A549 (cell line): ENCODE data around the gene VDAC1.

ENCODE experiments used
- EP300 ChIP-seq, 2 experiments: fragments of >200 bp; sonication (Bioruptor Twin); formaldehyde crosslinking; IDR thresholded peaks; 2 replicates in 1 of 2; 3 replicates in 1 of 2; pipeline ENCODE4 v1.6.1; 2016 to 2017
- FOSL2 ChIP-seq, 2 experiments: fragments of 450-650 bp in 1 of 2; fragments of >200 bp in 1 of 2; sonication (Bioruptor Twin) in 1 of 2; formaldehyde crosslinking; IDR thresholded peaks; 2 replicates each; pipeline versions ENCODE4 v1.5.0 to v1.6.1; 2016 to 2020; ENCODE audit warnings: mild to moderate bottlenecking in 1 of 2, moderate library complexity in 1 of 2
- MAFK ChIP-seq: fragments of 450-650 bp; IDR thresholded peaks from 2 replicates; pipeline ENCODE4 v1.6.1; 2014; ENCODE audit not compliant: partially characterized antibody
- MAZ ChIP-seq: fragments of 150-350 bp; IDR thresholded peaks from 2 replicates; pipeline ENCODE4 v1.6.1; 2014; ENCODE audit warnings: antibody characterized with exemption, low read depth, low read length, borderline replicate concordance
- POLR2A ChIP-seq: IDR thresholded peaks from 2 replicates; pipeline ENCODE4 v1.6.1; 2012; ENCODE audit warnings: mild to moderate bottlenecking, low read length
- TF ChIP-seq, protein P1 (sequence below): fragments of 250-450 bp; sonication (Bioruptor Pico); IDR thresholded peaks from 2 replicates; pipeline ENCODE4 v1.5.0; 2021; ENCODE audit warnings: mild to moderate bottlenecking, moderate library complexity, borderline replicate concordance
- TF ChIP-seq, protein P2 (sequence below): fragments of >200 bp; sonication (Bioruptor Twin); formaldehyde crosslinking; IDR thresholded peaks from 3 replicates; pipeline ENCODE4 v1.6.1; 2016
- TF ChIP-seq, protein P3 (sequence below): fragments of >200 bp; sonication (Bioruptor Twin); formaldehyde crosslinking; IDR thresholded peaks from 3 replicates; pipeline ENCODE4 v1.5.1; 2016

DNA sequence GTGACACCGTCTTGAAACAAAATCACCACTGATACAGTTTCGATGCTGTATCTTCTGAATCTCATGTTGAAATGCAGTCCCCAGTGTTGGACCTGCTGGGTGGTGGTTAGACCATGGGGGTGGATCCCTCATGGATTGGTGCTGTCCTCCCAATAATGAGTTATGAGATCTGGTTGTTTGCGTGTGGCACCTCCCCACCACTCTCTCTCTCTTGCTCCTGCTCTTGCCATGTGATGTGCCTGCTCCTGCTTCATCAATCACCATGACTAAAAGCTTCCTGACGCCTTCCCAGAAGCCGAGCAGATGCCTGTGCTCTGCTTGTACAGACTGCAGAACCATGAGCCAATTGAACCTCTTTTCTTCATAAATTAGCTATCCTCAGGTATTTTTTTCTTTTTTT is 21.1 kb downstream of the VDAC1 start:
- TF ChIP-seq MAZ (no peak), POLR2A (no peak), EP300 (IDR thresholded peaks at IDR 0.05) (no peak), MAFK (no peak), FOSL2 (IDR thresholded peaks at IDR 0.05) (no peak), FOSL2 (CRISPR knock-in tag; IDR thresholded peaks at IDR 0.05) (no peak)
- TF ChIP-seq, protein P1, sequence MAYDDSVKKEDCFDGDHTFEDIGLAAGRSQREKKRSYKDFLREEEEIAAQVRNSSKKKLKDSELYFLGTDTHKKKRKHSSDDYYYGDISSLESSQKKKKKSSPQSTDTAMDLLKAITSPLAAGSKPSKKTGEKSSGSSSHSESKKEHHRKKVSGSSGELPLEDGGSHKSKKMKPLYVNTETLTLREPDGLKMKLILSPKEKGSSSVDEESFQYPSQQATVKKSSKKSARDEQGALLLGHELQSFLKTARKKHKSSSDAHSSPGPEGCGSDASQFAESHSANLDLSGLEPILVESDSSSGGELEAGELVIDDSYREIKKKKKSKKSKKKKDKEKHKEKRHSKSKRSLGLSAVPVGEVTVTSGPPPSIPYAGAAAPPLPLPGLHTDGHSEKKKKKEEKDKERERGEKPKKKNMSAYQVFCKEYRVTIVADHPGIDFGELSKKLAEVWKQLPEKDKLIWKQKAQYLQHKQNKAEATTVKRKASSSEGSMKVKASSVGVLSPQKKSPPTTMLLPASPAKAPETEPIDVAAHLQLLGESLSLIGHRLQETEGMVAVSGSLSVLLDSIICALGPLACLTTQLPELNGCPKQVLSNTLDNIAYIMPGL: no peak
- TF ChIP-seq, protein P2, sequence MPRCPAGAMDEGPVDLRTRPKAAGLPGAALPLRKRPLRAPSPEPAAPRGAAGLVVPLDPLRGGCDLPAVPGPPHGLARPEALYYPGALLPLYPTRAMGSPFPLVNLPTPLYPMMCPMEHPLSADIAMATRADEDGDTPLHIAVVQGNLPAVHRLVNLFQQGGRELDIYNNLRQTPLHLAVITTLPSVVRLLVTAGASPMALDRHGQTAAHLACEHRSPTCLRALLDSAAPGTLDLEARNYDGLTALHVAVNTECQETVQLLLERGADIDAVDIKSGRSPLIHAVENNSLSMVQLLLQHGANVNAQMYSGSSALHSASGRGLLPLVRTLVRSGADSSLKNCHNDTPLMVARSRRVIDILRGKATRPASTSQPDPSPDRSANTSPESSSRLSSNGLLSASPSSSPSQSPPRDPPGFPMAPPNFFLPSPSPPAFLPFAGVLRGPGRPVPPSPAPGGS: no peak
- TF ChIP-seq, protein P3, sequence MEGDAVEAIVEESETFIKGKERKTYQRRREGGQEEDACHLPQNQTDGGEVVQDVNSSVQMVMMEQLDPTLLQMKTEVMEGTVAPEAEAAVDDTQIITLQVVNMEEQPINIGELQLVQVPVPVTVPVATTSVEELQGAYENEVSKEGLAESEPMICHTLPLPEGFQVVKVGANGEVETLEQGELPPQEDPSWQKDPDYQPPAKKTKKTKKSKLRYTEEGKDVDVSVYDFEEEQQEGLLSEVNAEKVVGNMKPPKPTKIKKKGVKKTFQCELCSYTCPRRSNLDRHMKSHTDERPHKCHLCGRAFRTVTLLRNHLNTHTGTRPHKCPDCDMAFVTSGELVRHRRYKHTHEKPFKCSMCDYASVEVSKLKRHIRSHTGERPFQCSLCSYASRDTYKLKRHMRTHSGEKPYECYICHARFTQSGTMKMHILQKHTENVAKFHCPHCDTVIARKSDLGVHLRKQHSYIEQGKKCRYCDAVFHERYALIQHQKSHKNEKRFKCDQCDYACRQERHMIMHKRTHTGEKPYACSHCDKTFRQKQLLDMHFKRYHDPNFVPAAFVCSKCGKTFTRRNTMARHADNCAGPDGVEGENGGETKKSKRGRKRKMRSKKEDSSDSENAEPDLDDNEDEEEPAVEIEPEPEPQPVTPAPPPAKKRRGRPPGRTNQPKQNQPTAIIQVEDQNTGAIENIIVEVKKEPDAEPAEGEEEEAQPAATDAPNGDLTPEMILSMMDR: no peak
